ENCODE results near the gene CSHL1. TPM values are rescaled to one million over a fixed set of nuclear protein-coding genes. Genes with fewer than 3 reads are reported as not detected.

Gene CSHL1
- total RNA-seq, 1 donor from 2014 or later: not detected

GRCh38 chr17:63932721-63933120, 21.7 kb upstream of the CSHL1 start:
- no peak overlapping the region for H3K4me3 ChIP-seq
- no peak overlapping the region for H3K27ac ChIP-seq
- no peak for DNase-seq
- intact Hi-C loops (cut with DNase I): no loop called here
- peaks cover 20% of the 10 kb centered on the region for H3K4me1 ChIP-seq
- TF ChIP-seq CTCF (IDR thresholded peaks at IDR 0.05): no peak
- H3K9me3 ChIP-seq: no peaks in the 10 kb centered on the region
- no peak for ATAC-seq
- no peaks in the 10 kb centered on the region for H3K36me3 ChIP-seq
- H3K27me3 ChIP-seq (ENCODE audit: low read depth): no peaks in the 10 kb centered on the region

- Histone ChIP-seq H3K4me3 (peak within 1 kb of the TSS; percentile 33), H3K9me3 (no peaks in the 10 kb centered on the region), H3K27me3 (ENCODE audit: low read depth) (no peaks in the 10 kb centered on the region), H3K27ac (peak within 1 kb of the TSS; percentile 67), H3K4me1 (peaks cover 20% of the 10 kb centered on the region), H3K36me3 (no peaks in the 10 kb centered on the region)
- no peak for TF ChIP-seq CTCF (IDR thresholded peaks at IDR 0.05)
- DNase-seq (no peak), ATAC-seq (peak in 1 of 2 donors; percentile 8)
- intact Hi-C loops (cut with DNase I): no loop called here
Observed at GRCh38 chr17:63931981-63932561, 21.0 kb upstream of the CSHL1 start, which contains the start of gene CD79B. TSS of gene CD79B (minus strand) at chr17:63932331. CDS start at chr17:63932261, 70 bp downstream.

- H3K4me1 ChIP-seq: peaks cover 20% of the 10 kb centered on the region
- no peak for TF ChIP-seq CTCF (IDR thresholded peaks at IDR 0.05)
- H3K9me3 ChIP-seq: no peaks in the 10 kb centered on the region
- peak overlapping the region; percentile 67 for H3K27ac ChIP-seq
- DNase-seq (peak; percentile 84), ATAC-seq (peak; percentile 78)
- H3K4me3 ChIP-seq: peak overlapping the region; percentile 33
- no peaks in the 10 kb centered on the region for H3K36me3 ChIP-seq
- no peaks in the 10 kb centered on the region for H3K27me3 ChIP-seq (ENCODE audit: low read depth)
- intact Hi-C loops (cut with DNase I): no loop called here
Observed at GRCh38 chr17:63930951-63931575, 20.0 kb upstream of the CSHL1 start.

GRCh38 chr17:63929860-63930766, 19.1 kb upstream of the CSHL1 start:
- TF ChIP-seq CTCF (IDR thresholded peaks at IDR 0.05): no peak
- Histone ChIP-seq H3K4me3 (no peak overlapping the region), H3K27me3 (ENCODE audit: low read depth) (no peaks in the 10 kb centered on the region), H3K36me3 (no peaks in the 10 kb centered on the region), H3K27ac (peak overlapping the region; percentile 67), H3K4me1 (peaks cover 20% of the 10 kb centered on the region), H3K9me3 (no peaks in the 10 kb centered on the region)
- no peak for DNase-seq
- ATAC-seq: no peak
- intact Hi-C loops (cut with DNase I): no loop called here

GRCh38 chr17:63928966-63929695, 18.1 kb upstream of the CSHL1 start:
- no peak overlapping the region for H3K27ac ChIP-seq
- intact Hi-C loops (cut with DNase I): no loop called here
- no peaks in the 10 kb centered on the region for H3K9me3 ChIP-seq
- DNase-seq (no peak), ATAC-seq (no peak)
- H3K4me1 ChIP-seq: peaks cover 20% of the 10 kb centered on the region
- no peaks in the 10 kb centered on the region for H3K27me3 ChIP-seq (ENCODE audit: low read depth)
- no peaks in the 10 kb centered on the region for H3K36me3 ChIP-seq
- no peak for TF ChIP-seq CTCF (IDR thresholded peaks at IDR 0.05)
- H3K4me3 ChIP-seq: no peak overlapping the region
